GM18507 (cell line): Measurements from ENCODE around the gene PAPSS2.
A peak's percentile ranks its signal among the peaks of the same experiment; 100 is the strongest.
"Not testable (repeated sequence)": the region's sequence is repeated elsewhere in the genome, so short reads cannot be mapped to it uniquely, and the experiment has no call there.

Experiments used
- DNase-seq: peaks from one replicate; pipeline ENCODE4 v3.0.0; 2011; ENCODE audit warnings: low read depth; ENCODE audit not compliant: insufficient read length; ENCODE audit errors: extremely low spot score
- FAIRE-seq: peaks from 2 replicates; lab custom pipeline; 2011; peaks lifted over from hg19 to GRCh38; lab: Jason Lieb, UNC

PAPSS2 gene

DNA sequence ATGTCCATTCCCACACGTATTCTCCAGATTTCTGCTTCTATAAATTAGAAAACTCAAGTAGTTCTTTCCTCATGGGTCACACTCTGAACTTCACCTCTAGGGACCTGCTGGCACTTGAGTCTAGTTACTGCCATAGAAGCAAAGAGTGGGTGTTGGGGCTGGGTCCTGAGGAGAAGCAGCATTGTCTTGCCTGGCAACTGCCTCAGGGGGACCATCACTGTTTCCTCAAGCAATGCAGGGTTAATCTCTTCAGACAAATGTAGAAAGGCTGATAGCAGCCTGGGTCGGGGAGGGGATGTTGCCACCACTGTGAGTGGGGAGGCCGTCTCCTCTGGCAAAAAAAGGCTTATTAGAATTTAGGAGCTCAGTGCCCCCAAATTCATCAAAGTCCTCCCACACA lies 20.2 kb upstream of the PAPSS2 start:
- DNase-seq (no peak), FAIRE-seq (no peak)

DNA sequence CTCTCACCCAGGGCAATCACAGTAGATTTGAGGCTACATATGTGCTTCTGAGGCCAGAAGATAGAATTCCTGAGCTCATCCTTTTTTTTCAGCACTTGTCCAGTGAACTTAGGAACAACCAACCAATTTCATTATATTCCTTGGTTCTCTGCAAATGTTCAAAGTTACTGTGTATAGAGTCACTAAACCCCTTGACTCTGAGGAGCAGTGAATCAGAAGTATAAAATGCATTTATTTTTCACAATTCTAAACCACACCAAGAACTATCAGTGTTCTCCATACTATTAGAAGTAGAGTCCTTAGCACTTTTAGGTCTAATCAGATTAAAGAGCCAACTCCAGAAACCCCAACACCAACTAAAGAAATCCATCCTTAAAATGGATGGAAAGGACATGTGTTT lies 19.6 kb upstream of the PAPSS2 start:
- DNase-seq, result no peak
- FAIRE-seq, result no peak

DNA sequence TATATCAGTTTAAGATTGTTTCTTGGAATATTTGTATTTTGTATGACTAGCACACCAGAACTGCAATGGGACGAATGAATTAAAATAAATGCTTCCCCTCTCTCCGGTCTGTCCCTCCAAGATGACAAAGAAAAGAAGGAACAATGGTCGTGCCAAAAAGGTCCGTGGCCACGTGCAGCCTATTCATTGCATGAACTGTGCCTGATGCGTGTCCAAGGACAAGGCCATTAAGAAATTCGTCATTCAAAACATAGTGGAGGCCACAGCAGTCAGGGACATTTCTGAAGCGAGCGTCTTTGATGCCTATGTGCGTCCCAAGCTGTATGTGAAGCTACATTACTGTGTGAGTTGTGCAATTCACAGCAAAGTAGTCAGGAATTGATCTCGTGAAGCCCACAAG lies 17.2 kb upstream of the PAPSS2 start:
- FAIRE-seq (no peak), DNase-seq (no peak)

DNA sequence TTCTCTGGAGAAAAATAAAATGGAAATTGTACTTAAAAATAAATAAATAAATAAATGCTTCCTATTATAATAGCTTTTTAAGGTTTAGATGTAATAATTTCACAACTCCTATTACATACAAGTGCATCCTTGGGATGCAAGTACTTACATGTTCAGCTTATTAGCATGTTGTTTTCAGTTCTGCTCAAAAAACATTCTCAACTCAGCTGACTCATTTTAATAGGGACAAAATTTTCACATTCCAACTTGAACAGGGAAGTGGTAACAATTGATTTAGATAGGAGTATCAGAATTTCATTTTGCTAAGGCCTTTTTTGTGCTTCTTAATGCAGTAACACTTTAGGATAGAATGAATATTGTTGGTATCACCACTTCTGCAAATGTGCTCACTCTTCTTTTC lies 16.7 kb upstream of the PAPSS2 start:
- FAIRE-seq (no peak), DNase-seq (no peak)

DNA sequence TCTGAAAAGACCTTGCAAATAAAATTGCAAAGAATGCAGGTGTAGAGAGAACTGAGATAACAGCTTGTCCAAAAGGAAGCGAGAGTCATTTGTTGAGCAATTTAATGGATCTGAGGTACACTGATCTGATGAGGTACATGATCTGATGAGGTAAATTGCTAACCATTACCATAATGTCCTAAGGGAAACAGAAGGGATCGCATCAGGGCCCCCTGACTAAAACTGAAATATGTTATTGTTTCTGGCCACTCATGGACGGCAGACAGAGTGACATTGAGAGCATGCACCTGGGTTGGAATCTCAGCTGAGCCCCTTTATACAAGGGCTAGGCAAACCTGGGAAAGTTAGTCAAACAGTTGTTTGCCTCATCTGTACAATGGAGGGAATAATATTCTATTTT lies 15.8 kb upstream of the PAPSS2 start:
- no peak for DNase-seq
- no peak for FAIRE-seq

DNA sequence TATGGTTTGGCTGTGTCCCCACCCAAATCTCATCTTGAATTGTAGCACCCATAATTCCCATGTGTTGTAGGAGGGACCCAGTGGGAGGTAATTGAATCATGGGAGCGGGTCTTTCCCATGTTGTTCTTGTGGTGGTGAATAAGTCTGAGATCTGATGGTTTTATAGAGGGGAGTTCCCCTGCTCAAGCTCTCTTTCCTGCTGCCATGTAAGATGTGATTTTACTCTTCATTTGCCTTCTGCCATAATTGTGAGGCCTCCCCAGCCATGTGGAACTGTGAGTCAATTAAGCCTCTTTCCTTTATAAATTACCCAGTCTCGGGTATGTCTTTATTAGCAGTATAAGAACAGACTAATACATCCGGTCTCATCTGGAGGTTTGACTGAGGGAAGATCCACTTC lies 15.2 kb upstream of the PAPSS2 start:
- not testable (repeated sequence) for DNase-seq, FAIRE-seq

DNA sequence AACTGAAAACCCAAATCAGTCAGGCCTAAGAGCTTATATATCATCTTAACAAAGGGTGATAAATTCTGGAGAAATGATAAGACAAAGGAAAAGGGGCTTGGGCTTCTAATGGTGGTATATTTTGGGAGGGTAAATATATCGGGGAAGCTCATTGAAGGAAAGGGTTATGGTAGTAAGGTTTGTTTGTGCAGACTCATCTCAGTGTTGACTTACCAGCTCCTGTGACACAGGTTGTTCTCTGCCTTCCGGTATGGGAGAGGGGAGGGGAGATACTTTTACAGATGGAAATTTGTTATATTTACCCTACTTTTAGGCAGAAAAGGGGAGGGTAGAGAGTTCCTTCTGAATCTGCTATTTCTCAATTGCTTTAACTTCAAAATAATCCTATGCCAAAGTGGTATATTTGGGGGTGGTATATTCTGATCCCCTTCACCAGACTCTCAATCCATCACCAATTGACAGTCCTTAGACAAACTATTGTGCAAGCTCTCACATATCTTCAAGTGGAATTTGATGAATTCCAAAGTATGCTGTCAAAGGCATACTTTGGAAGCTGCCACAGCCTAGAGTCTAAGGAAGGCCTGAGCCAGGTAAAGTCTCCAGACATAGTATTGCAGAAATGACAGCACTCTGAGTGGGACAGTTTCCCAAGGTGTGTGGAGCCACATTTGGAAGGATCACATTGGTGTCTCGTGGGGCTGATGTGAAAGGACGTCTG lies 13.3 kb upstream of the PAPSS2 start:
- no peak for FAIRE-seq
- no peak for DNase-seq

DNA sequence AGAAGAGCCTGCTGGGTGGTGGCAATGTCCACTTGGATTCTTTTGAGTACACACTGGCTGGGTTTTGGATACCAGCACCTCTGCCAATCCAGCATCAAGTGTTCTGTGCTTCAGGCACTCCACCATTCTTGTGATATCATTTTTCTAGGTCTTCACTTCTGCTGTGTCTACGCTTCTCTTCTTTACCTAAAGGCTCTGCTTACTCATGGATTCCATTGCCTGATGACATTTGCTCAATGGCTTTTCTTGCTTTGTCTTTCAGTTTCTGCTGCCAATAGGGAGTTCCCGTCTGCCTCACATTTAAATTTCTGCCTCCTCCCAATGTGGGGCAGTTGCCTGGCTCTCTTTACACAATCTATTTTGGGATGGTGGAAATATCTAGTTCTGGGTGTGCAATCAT lies 12.7 kb upstream of the PAPSS2 start:
- no peak for DNase-seq
- no peak for FAIRE-seq

DNA sequence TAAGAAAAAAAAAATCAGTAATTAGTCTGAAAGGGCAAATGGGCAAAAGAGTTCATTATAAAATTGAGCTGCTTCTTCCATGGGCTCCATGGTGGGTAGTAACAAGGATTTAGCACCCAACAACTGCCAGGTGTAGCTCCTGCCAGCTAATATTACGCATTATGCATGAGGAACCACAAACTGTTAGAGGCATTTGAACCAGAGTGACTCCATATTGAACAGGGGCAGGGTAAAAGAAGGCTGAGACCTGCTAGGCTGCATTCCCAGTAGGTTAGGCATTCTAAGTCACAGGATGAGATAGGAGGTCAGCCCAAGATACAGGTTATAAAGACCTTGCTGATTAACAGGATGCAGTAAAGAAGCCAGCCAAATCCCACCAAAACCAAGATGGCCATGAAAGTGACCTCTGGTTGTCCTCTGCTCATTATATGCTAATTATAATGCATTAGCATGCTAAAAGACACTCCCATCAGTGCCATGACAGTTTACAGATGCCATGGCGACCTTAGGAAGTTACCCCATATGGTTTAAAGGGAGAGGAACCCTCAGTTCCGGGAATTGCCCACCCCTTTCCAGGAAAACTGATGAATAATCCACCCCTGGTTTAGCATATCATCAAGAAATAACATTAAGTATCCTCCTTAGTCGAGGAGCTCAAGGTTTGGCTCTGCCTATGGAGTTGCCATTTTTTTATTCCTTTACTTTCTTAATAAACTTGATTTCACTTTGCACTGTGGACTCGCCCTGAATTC lies 8.7 kb upstream of the PAPSS2 start:
- DNase-seq (no peak), FAIRE-seq (no peak)

DNA sequence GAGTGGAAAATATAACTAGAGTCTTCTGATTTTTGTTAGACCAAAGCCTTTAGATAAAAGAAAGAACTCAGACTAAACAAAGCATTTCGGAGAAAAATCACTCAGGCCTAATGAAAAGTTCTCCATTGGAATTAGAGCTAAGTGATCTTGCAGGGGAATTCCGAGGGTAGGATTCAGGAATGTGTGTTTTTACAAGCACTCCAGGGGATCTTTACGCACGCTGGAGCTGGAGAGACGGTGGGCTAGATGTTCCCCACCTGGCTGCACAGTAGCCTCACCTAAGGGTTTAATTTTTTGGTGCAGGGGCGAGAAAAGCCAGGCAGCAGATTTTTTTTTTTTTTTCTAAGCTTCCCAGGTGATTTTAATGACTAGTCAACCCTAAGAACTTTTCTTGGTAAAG lies 7.9 kb upstream of the PAPSS2 start:
- FAIRE-seq (no peak), DNase-seq (no peak)

DNA sequence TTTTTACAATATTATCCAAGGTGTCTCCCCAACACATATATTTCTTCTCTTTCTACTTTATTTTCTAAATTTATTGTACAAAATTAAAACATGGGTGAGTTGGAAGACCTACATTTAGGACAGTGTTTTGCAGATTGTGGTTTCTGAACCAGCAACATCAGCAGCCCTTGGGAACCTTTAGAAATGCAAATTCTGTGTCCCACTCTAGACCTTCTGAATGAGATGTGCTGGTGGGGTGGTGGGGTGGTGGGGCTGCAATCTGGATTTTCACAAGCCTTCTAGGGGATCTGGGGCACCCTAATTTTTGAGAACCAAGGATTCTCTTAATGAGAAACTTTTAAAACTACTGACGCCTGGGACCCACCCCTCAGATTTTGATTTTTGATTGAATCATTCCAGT lies 7.4 kb upstream of the PAPSS2 start:
- DNase-seq, result no peak

DNA sequence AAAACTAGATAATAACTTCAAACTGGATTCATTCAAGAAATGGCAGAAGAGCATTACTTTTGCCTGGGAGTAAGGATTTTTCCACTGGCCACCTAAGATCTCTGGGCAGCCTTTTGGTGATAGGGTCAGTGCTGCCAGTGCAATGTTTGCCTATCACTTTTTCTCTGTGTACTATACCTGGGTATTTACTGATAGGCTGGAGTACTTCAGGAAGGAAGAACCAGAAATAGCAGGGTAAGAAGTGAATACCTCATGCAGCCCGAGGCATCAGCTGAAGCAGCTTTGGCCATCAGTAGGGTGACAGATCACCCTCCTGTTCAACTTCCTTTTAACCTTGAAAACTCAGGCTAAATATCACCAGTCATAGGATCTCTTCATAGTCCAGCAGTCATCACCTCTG lies 5.5 kb upstream of the PAPSS2 start:
- no peak for DNase-seq
- FAIRE-seq, result no peak

More for the DNA sequence above, 7.4 kb upstream of the PAPSS2 start:
- FAIRE-seq, result no peak

DNA sequence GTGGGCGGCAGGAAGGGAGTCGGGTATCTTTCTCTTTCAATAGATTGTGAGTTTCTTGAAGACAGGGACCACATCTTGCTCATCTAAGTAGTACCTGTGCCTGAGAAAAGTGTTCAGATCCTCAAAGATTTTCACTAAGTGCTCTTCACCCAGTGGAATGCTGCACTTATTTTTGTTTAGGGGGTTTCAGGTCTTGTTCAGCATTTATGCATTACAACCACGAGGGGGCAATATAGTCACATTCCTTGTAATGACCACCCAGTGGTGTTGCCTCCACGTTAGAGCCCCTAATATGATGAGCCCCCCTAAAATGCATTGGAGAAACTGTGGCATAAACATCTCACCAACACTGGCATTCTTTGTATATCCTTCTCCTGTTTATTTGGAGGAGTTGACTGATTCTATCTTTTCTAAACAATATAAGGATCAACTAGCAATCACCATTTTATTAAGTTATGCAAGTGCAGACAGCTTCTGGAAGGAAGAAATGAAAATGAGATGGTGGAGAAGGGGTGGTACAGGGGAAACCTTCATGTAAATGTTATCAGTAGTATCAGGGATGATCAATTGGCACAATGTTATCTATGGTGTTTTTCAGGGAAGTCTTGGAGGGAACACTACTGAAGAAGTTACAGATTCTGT lies 3.1 kb upstream of the PAPSS2 start:
- FAIRE-seq (peak; percentile 82), DNase-seq (no peak)

DNA sequence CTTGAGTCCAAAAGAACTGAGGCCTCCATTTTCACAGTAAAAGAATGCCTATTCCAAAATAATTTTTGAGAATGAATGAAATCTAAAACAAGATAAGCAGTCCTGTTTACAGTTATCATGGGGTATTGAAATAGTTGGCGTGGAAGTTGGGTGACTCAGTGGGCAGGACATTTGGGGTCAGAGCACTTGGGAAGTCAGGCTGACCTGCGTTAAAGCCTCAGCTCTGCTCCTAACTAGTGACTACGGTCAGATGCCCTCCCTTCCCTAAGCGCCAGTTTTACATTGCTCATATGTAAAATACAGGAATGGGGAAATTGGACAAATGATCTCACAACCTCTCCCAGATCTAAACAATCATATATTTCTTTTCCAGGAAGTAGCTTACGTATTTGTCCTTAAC lies 2.3 kb upstream of the PAPSS2 start:
- no peak for DNase-seq
- FAIRE-seq, result no peak

DNA sequence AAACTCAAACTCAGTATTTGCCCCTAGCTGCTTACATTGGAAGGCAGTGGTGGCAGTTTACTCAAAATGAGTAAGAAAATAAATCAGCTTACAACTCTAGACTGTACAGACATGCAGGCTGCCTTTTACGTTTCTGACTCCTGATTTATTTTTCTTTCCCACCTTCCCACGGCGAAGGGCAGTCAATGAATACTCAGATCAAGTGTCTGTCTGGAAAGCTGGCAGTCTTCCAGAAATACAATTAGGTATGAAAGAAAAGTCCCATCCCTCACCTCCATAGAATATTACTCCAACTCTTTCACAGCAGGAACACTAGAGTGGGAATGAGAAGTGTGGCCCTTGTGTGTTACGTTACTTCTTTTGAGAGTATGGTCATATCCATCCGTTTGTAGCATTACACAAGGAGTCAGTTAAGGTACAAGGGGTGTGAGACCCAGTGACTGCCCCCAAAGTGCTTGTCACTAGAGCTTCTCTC lies 1.3 kb upstream of the PAPSS2 start:
- FAIRE-seq, result no peak

DNA sequence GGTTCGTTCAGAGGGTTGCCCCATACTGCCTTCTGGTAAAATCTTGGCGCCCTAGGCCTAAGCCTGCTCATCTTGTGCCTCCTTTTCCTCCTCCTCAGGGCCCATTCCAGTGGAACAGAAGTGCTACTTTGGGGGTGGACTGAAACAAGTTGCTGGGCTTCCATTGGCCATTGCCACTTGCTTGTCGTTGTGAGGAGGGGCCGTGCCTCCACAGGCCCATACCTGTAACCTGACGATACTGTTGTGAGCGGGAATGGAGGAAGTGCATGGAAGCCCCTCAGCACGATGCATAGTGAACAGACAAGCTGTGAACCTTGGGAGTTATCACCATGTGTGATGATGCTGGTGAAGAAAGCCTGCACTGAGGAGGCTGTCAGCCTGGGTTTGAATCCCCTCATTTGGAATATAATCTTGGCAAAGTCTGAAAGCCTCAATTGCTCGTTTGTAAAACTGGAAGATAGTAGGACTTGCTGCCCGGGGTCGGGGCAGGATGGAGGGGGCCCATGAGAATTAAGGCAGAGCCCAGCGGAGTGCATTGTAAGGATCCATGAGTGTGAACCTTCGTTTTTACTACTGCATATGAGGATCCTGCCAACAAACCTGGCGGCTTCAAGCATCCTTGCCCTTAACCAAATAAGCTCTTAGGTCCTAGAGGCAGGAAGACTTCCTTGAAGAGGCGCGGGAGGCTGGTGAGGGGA lies 671 bp upstream of the PAPSS2 start:
- DNase-seq (no peak), FAIRE-seq (no peak)

More for the DNA sequence above, 1.3 kb upstream of the PAPSS2 start:
- DNase-seq, result no peak

DNA sequence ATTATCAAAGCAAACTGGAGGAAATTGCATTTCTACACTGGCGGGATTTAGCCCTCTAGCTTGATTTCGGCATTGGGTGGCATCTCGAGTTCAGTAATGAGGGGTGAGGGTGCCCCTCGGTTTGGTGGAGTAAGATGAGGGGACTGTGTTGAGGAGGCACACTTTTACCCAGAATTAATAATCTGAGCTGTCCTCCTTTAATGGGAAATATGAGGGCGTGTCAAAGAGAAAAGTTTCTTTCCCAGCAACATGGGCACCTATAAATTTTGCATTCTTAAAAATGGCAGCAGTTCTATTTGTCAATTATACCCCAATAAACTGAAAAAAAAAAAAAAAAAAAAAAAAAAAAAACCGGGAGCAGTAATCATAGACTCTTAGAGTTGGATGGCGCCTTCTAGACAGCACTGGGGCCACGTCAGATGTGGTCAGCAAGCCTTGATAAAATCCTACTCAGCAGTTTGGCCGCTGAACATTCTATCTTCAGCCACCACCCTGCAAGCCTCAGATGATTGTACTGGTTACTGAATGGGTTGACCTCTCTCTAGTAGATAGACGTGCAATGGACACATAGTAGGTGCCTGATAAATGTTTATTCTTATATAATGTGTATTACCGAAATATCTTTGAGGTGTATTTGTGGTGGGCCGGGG lies 931 bp downstream of the PAPSS2 start:
- FAIRE-seq (peak; percentile 39), DNase-seq (no peak)

DNA sequence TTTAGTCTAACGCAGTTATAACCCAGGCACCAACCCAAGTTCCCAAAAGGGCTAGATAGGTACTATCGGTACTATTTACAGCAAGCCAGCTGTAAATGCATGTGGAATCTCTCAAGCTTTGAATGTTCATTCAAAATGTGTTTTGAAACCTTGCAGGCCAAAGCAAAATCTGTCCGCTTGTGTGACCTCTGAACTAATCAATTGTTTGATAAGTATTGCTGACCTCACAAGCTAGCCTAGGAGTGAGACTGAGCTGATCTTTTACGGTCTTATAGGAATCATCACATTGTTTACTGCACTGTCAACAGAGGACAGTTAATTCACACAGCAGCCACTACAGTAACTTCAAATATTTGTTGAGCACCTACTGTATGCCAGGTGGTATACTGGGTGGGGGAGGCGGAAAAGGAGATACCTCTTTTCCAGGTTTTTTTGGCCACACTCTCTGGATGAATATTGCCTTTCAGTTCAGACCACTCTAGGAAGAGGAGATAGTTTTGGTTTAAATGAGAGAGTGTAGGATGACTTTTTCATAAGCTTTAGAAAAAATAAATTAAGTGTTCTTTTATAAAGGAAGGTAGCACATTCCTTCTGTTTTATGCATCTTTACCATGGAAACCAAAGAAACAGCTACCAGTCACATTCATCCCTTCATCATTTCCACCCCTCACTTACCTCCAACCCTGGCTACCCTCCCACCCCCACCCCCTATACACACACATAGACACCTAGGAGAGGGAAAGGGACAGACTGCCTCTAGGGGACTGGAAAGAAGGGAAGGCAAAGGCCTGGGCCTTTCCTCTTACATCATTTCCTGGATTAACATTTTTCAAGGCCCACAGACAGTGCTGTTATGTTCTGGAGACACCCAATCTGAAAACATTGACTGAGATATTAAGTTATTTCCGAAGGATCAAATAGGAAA lies 2.4 kb downstream of the PAPSS2 start:
- FAIRE-seq, result no peak
- no peak for DNase-seq

DNA sequence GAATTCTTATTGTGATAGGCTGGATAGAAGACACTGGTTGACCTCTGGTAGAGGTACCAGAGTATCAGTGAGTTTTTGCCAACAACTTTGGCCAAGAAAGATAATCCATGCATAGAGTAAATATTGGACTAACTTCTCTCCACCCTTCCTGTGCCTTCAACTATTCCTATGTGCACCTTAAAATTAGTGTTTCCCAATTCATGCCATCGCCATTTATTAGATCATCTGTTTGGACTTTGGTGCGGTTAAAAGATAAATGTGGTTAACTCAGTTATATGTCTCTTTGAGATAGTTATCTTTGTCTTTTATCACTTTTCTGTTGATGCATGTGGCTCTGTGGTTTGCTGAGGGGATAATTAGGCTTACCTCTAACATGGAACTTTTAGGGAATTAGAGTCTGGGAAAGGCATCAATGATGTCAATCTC lies 4.6 kb downstream of the PAPSS2 start:
- DNase-seq (no peak), FAIRE-seq (no peak)
